ENCODE measurements around the gene PITRM1.

Gene PITRM1

DNA sequence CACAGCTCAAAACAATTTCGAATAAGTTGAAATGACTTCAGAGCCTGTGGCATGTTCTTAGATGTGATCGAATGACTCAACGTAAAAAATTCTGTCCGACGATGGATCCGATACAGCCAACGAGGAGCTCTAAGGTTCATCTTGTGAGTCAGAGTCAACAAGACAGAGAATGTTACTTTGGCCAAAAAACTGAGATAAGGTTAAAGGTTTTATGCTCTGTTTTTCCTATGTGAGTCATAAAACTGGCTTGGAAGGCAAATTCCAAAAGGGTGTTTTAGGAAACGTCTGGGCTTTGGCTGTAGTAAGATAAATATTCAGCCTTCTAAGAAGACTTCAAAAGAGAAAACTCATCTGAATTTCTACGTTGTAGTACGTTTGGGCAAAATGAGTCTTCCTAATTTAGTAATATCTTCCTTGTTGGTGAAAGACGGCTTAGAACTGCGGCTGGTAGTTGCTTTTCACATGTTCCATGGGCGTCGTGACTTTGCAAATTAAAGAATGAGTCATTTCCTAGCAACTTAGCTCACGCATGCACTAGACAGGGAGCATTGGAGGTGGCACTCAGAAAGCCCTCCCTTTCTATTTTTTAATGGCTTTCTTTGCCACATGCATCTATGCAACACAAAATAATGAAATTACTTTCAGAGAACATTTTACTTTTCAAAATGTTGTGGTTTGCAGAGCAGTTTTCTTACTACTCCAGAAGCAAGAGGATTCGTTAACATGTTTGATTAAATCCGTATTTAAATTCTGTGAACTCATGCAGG, 77.0 kb downstream of the PITRM1 start:
- H3K27me3 ChIP-seq = no peaks in the 10 kb centered on the region
- peak overlapping the region; percentile 69 to 97 (median 88); a peak in 21 of 22 replicates for H3K27ac ChIP-seq
- peaks cover 0 to 7% (median 0%) of the 10 kb centered on the region in 11 experiments; a peak in 1 of 22 replicates for H3K9me3 ChIP-seq (replicated peaks in 1 of 11)
- TF ChIP-seq Cebpa-rat (IDR thresholded peaks at IDR 0.05) = peak in 6 of 11 experiments; percentile 36 to 71 (median 54); a peak in 7 of 22 replicates
- H4K20me1 ChIP-seq = peaks cover 0 to 88% (median 53%) of the 10 kb centered on the region in 11 experiments; a peak in 17 of 22 replicates
- peak overlapping the region; percentile 74 to 91 (median 82) for H3K4me2 ChIP-seq
- peaks cover 58 to 97% (median 89%) of the 10 kb centered on the region in 10 experiments for H3K4me1 ChIP-seq
- H3K9ac ChIP-seq = peak overlapping the region; percentile 60 to 82 (median 70)
- peak overlapping the region in 5 of 10 experiments; percentile 1 to 34 (median 21); a peak in 7 of 20 replicates for H3K4me3 ChIP-seq
- peaks cover 26 to 95% (median 79%) of the 10 kb centered on the region in 11 experiments for H3K36me3 ChIP-seq

DNA sequence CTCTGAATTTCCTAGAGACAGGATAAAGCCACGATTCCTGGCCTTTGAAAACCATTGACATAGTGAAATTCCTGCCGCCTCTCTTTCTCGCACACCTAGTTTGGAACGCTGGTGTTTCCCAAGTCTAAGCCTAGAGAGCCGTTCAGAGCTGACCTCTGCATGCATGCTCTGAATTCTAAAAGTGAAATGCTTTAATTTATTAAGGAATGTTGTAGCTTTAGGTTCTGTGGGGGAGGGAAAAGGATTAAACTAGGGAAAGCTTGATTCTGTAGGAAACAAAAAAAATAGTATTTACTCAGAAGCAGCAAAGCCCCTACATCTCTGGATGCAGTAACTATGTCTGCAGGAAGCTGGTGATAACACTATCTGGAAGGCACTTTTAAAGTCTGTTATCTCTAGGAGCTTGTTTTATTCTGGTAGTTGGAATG, 78.0 kb downstream of the PITRM1 start:
- Histone ChIP-seq H3K27ac (peak overlapping the region in 10 of 11 experiments; percentile 77 to 97 (median 88); a peak in 21 of 22 replicates), H3K27me3 (no peaks in the 10 kb centered on the region), H3K4me2 (peak overlapping the region; percentile 74 to 91 (median 82)), H3K9ac (peak overlapping the region in 9 of 11 experiments; percentile 60 to 82 (median 71); a peak in 16 of 22 replicates), H3K36me3 (peaks cover 23 to 95% (median 79%) of the 10 kb centered on the region in 11 experiments), H3K4me1 (peaks cover 64 to 100% (median 95%) of the 10 kb centered on the region in 10 experiments), H3K4me3 (peak overlapping the region in 2 of 10 experiments; percentile 1 to 3; a peak in 4 of 20 replicates), H4K20me1 (peaks cover 5 to 91% (median 54%) of the 10 kb centered on the region in 11 experiments; a peak in 16 of 22 replicates), H3K9me3 (replicated peaks in 1 of 11) (peaks cover 0 to 7% (median 0%) of the 10 kb centered on the region in 11 experiments; a peak in 1 of 22 replicates)
- TF ChIP-seq Cebpa-rat (IDR thresholded peaks at IDR 0.05) = no peak

DNA sequence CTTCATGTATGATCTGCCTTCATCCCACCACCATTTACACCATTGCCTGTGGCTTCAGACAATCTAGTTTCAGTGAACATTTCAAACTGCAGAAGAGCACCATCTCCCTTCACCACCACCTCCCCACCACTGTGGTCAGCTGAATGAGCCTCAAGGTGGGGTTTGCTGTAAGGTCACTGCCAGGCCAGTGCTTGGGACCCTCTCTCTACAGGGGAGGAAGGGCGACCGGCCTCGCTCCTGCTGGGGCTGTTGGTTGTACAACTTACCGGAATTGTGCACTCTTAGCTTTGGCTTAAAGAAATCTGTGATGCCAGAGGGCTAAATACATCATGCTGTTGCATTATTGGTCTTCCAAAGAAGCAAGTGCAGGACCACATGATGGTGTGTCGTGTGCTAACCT, 78.6 kb downstream of the PITRM1 start:
- H3K9me3 ChIP-seq (replicated peaks in 1 of 11) = peaks cover 0 to 7% (median 0%) of the 10 kb centered on the region in 11 experiments; a peak in 1 of 22 replicates
- H3K4me3 ChIP-seq = peak overlapping the region in 1 of 10 experiments; percentile 5; a peak in 2 of 20 replicates
- H3K27ac ChIP-seq = peak overlapping the region in 10 of 11 experiments; percentile 77 to 97 (median 88); a peak in 19 of 22 replicates
- no peaks in the 10 kb centered on the region for H3K27me3 ChIP-seq
- peak overlapping the region; percentile 74 to 91 (median 82) for H3K4me2 ChIP-seq
- TF ChIP-seq Cebpa-rat (IDR thresholded peaks at IDR 0.05) = no peak
- H3K9ac ChIP-seq = peak overlapping the region in 8 of 11 experiments; percentile 40 to 82 (median 71); a peak in 12 of 22 replicates
- peaks cover 21 to 93% (median 77%) of the 10 kb centered on the region in 11 experiments for H3K36me3 ChIP-seq
- peaks cover 5 to 90% (median 53%) of the 10 kb centered on the region in 11 experiments; a peak in 16 of 22 replicates for H4K20me1 ChIP-seq
- H3K4me1 ChIP-seq = peaks cover 64 to 94% (median 89%) of the 10 kb centered on the region in 10 experiments

DNA sequence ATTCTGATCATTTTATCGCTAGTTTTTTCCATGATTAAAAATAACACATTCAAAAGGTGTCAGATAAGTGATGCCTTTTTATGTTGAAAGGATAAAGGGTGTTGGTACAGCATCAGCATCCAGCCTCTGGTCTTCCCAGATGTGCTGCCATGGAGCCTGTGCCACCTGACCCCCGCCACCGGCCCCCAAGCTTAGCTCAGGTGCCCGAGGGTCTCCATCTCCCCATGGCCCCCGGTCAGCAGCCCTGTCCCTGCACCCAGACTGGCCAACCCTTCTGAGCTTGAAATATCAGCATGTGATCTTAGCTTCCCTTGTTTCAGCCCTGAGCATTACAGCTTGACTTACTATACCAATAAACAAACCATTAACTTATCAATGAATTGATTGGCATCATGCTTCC, 80.7 kb downstream of the PITRM1 start:
- Histone ChIP-seq H3K9me3 (replicated peaks in 1 of 11) (peaks cover 0 to 7% (median 0%) of the 10 kb centered on the region in 11 experiments; a peak in 1 of 22 replicates), H3K27me3 (no peaks in the 10 kb centered on the region), H3K9ac (peak overlapping the region in 10 of 11 experiments; percentile 22 to 82 (median 68); a peak in 15 of 22 replicates), H3K4me1 (peaks cover 64 to 79% (median 70%) of the 10 kb centered on the region in 10 experiments), H3K36me3 (peaks cover 21 to 90% (median 75%) of the 10 kb centered on the region in 11 experiments), H3K27ac (peak overlapping the region in 9 of 11 experiments; percentile 81 to 97 (median 89); a peak in 18 of 22 replicates), H4K20me1 (peaks cover 13 to 85% (median 52%) of the 10 kb centered on the region in 11 experiments; a peak in 20 of 22 replicates), H3K4me3 (no peak overlapping the region), H3K4me2 (peak overlapping the region; percentile 28 to 91 (median 78))
- no peak for TF ChIP-seq Cebpa-rat (IDR thresholded peaks at IDR 0.05)

DNA sequence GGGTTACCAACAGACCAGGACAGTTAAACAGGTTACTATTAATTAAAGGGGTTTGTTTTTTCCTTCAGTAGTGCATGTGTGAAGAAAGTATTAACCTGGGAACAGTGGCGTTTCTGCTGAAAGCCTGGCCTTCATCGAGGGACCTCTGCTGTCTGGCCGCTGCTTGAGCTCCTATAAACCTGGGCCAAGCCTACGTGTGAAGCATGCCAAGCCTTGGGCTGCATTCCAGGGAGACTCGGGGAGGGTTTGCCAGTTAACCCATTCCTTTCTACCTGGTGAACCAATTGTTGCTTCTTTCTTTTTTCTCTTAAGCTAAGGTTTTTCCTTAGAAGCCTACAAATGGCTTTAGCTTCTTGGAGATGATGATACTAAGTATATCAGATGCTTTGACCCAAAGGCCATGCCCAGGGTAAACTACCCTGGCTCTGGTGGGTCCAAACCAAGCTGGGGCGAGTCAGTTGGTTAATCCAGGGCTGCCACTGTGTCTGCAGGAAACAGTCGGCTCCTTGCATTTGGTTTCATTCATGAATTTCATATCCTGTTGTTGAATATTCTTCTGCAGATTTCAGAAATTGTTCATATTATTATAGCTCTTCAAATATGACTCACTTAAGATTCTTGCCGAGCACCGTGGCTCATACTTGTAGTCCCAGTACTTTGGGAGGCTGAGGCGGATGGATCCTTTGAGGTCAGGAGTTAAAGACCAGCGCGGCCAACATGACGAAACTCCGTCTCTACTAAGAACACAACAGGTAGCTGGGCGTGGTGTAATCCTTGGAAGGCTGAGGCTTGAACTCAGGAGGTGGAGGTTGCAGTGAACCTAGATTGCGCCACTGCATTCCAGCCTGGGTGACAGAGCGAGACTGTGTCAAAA, 81.4 kb downstream of the PITRM1 start:
- Histone ChIP-seq H4K20me1 (peaks cover 19 to 86% (median 57%) of the 10 kb centered on the region in 11 experiments; a peak in 20 of 22 replicates), H3K27ac (peak overlapping the region in 9 of 11 experiments; percentile 81 to 97 (median 89); a peak in 18 of 22 replicates), H3K4me1 (peaks cover 60 to 74% (median 63%) of the 10 kb centered on the region in 10 experiments), H3K4me3 (peak overlapping the region in 2 of 10 experiments; percentile 20 to 21; a peak in 2 of 20 replicates), H3K4me2 (peak overlapping the region; percentile 43 to 91 (median 78); a peak in 21 of 22 replicates), H3K9ac (peak overlapping the region in 9 of 11 experiments; percentile 5 to 82 (median 65); a peak in 14 of 22 replicates), H3K36me3 (peaks cover 27 to 93% (median 80%) of the 10 kb centered on the region in 11 experiments), H3K27me3 (no peaks in the 10 kb centered on the region), H3K9me3 (replicated peaks in 1 of 11) (peaks cover 0 to 7% (median 0%) of the 10 kb centered on the region in 11 experiments; a peak in 1 of 22 replicates)
- peak in 4 of 11 experiments; percentile 10 to 31 (median 21); a peak in 3 of 22 replicates for TF ChIP-seq Cebpa-rat (IDR thresholded peaks at IDR 0.05)

DNA sequence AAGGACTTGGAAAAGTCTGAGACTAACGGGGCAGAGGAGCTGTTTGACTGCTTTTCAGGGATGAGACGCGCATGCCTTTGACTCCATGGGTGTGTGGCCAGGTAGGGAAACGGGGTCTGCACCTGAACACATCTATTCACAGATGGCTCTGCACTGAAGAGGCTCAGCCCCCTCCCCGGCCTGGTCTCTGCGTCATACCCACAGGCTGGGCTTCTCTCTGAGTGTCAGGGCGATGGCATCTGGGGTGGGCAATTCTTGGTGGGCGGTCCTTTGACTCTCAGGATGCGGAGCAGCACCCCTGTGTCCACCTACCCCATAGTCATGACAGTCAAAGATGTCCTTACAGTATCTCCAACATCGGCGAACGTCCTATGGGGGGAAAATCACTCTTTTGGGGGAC, 82.2 kb downstream of the PITRM1 start:
- Histone ChIP-seq H3K9ac (peak overlapping the region in 6 of 11 experiments; percentile 5 to 82 (median 59); a peak in 5 of 22 replicates), H3K9me3 (replicated peaks in 1 of 11) (peaks cover 0 to 7% (median 0%) of the 10 kb centered on the region in 11 experiments; a peak in 1 of 22 replicates), H3K36me3 (peaks cover 29 to 90% (median 82%) of the 10 kb centered on the region in 11 experiments), H3K27ac (peak overlapping the region in 9 of 11 experiments; percentile 81 to 97 (median 89); a peak in 18 of 22 replicates), H4K20me1 (peaks cover 15 to 84% (median 58%) of the 10 kb centered on the region in 11 experiments; a peak in 20 of 22 replicates), H3K27me3 (no peaks in the 10 kb centered on the region), H3K4me3 (no peak overlapping the region), H3K4me1 (peaks cover 52 to 67% (median 56%) of the 10 kb centered on the region in 10 experiments), H3K4me2 (peak overlapping the region; percentile 43 to 91 (median 78); a peak in 20 of 22 replicates)
- TF ChIP-seq Cebpa-rat (IDR thresholded peaks at IDR 0.05) = no peak
